ENCODE results near the gene CAP2. TPM values are rescaled to one million over a fixed set of nuclear protein-coding genes. Genes with fewer than 3 reads are reported as not detected.

The CAP2 gene
- polyA plus RNA-seq, 6 donors from 2014 or later, result not detected

- ATAC-seq (ENCODE audit: low read depth in 2 of 2), result no peak
- no peak for DNase-seq
- Mint-ChIP-seq H3K27ac (no peak overlapping the region), H3K9me3 (no peaks in the 10 kb centered on the region), H3K36me3 (no peaks in the 10 kb centered on the region), H3K27me3 (peaks cover 4 to 6% (median 6%) of the 10 kb centered on the region in 3 donors), H3K4me1 (no peaks in the 10 kb centered on the region), H3K4me3 (no peak overlapping the region)
These were observed 82.3 kb downstream of the CAP2 start for GRCh38 chr6:17475606-17476244.

DNA sequence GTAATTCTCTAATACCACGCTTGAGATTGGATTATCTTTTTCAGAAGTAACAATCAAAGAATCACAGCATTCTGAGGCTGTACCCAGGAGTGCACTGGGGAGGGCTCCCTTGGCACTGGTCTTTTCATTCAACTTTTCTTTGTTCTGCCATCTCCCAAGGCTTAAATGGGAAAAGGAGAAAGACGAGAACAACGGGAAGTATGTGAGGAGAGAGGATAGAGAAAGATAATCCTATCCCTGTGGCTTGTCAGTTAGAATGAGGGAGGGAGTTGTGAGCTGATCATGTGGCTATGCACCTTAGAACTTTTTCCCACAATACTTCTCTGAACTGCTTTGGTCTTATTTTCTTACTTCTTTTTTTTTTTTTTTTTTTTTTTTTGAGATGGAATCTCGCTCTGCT is 83.1 kb downstream of the CAP2 start:
- no peak for ATAC-seq (ENCODE audit: low read depth in 2 of 2)
- no peak overlapping the region for H3K27ac Mint-ChIP-seq
- no peaks in the 10 kb centered on the region for H3K36me3 Mint-ChIP-seq
- H3K4me1 Mint-ChIP-seq, result no peaks in the 10 kb centered on the region
- H3K27me3 Mint-ChIP-seq, result peaks cover 4 to 6% (median 6%) of the 10 kb centered on the region in 3 donors
- H3K9me3 Mint-ChIP-seq, result no peaks in the 10 kb centered on the region
- no peak overlapping the region for H3K4me3 Mint-ChIP-seq
- DNase-seq, result no peak

- H3K36me3 Mint-ChIP-seq, result no peaks in the 10 kb centered on the region
- DNase-seq (no peak), ATAC-seq (ENCODE audit: low read depth in 2 of 2) (no peak)
- H3K9me3 Mint-ChIP-seq, result no peaks in the 10 kb centered on the region
- peaks cover 4 to 6% (median 4%) of the 10 kb centered on the region in 3 donors for H3K27me3 Mint-ChIP-seq
- no peaks in the 10 kb centered on the region for H3K4me1 Mint-ChIP-seq
- H3K27ac Mint-ChIP-seq, result no peak overlapping the region
- no peak overlapping the region for H3K4me3 Mint-ChIP-seq
These were observed 84.0 kb downstream of the CAP2 start for GRCh38 chr6:17477356-17477755.

- Mint-ChIP-seq H3K27ac (no peak overlapping the region), H3K4me1 (no peaks in the 10 kb centered on the region), H3K4me3 (no peak overlapping the region), H3K9me3 (no peaks in the 10 kb centered on the region), H3K27me3 (peaks cover 6 to 11% (median 8%) of the 10 kb centered on the region in 3 donors), H3K36me3 (no peaks in the 10 kb centered on the region)
- ATAC-seq (ENCODE audit: low read depth in 2 of 2), result no peak
- no peak for DNase-seq
These were observed 85.0 kb downstream of the CAP2 start for GRCh38 chr6:17478223-17478907.

- no peak overlapping the region for H3K27ac Mint-ChIP-seq
- no peaks in the 10 kb centered on the region for H3K9me3 Mint-ChIP-seq
- DNase-seq (no peak), ATAC-seq (ENCODE audit: low read depth in 2 of 2) (no peak)
- H3K4me3 Mint-ChIP-seq, result no peak overlapping the region
- H3K36me3 Mint-ChIP-seq, result no peaks in the 10 kb centered on the region
- no peaks in the 10 kb centered on the region for H3K4me1 Mint-ChIP-seq
- peaks cover 6 to 11% (median 8%) of the 10 kb centered on the region in 3 donors for H3K27me3 Mint-ChIP-seq
These were observed 85.6 kb downstream of the CAP2 start for GRCh38 chr6:17478946-17479345.

DNA sequence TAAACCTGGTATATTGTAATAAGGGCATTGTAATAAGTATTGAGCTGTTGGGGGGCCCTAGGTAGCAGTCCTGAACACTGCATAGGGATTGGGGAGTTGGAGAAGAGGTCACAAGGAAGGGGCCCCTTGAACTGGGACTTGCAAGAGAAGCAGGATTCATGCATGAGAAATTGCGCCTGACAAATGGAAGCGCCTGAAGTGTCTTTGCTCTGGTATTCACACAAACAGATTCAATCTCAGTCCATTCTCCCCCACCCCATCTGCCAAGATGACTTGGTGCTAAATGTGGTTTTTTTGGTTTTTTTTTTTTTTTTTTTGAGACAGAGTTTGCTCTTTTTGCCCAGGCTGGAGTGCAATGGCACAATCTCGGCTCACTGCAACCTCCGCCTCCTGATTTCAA is 87.1 kb downstream of the CAP2 start:
- Mint-ChIP-seq H3K27ac (no peak overlapping the region), H3K27me3 (peaks cover 6 to 11% (median 8%) of the 10 kb centered on the region in 3 donors), H3K36me3 (no peaks in the 10 kb centered on the region), H3K9me3 (no peaks in the 10 kb centered on the region), H3K4me3 (no peak overlapping the region), H3K4me1 (no peaks in the 10 kb centered on the region)
- DNase-seq (no peak), ATAC-seq (ENCODE audit: low read depth in 2 of 2) (no peak)

- Mint-ChIP-seq H3K36me3 (no peaks in the 10 kb centered on the region), H3K27ac (peak overlapping the region in 1 of 6 donors; percentile 63), H3K27me3 (peaks cover 0 to 8% (median 7%) of the 10 kb centered on the region in 3 donors), H3K4me3 (no peak overlapping the region), H3K9me3 (no peaks in the 10 kb centered on the region), H3K4me1 (no peaks in the 10 kb centered on the region)
- ATAC-seq (ENCODE audit: low read depth in 2 of 2) (no peak), DNase-seq (no peak)
These were observed 89.3 kb downstream of the CAP2 start for GRCh38 chr6:17482711-17483110.

GRCh38 chr6:17483391-17484016 is 90.1 kb downstream of the CAP2 start:
- DNase-seq (no peak), ATAC-seq (ENCODE audit: low read depth in 2 of 2) (no peak)
- no peaks in the 10 kb centered on the region for H3K36me3 Mint-ChIP-seq
- H3K27ac Mint-ChIP-seq, result no peak overlapping the region
- H3K4me1 Mint-ChIP-seq, result no peaks in the 10 kb centered on the region
- H3K9me3 Mint-ChIP-seq, result peaks cover 0 to 2% (median 0%) of the 10 kb centered on the region in 7 donors
- H3K27me3 Mint-ChIP-seq, result peaks cover 0 to 8% (median 7%) of the 10 kb centered on the region in 3 donors
- H3K4me3 Mint-ChIP-seq, result no peak overlapping the region

GRCh38 chr6:17484201-17484849 is 90.9 kb downstream of the CAP2 start:
- Mint-ChIP-seq H3K9me3 (peaks cover 0 to 2% (median 0%) of the 10 kb centered on the region in 7 donors), H3K4me3 (no peak overlapping the region), H3K27ac (no peak overlapping the region), H3K4me1 (no peaks in the 10 kb centered on the region), H3K36me3 (no peaks in the 10 kb centered on the region), H3K27me3 (peaks cover 0 to 8% (median 7%) of the 10 kb centered on the region in 3 donors)
- ATAC-seq (ENCODE audit: low read depth in 2 of 2) (no peak), DNase-seq (no peak)

DNA sequence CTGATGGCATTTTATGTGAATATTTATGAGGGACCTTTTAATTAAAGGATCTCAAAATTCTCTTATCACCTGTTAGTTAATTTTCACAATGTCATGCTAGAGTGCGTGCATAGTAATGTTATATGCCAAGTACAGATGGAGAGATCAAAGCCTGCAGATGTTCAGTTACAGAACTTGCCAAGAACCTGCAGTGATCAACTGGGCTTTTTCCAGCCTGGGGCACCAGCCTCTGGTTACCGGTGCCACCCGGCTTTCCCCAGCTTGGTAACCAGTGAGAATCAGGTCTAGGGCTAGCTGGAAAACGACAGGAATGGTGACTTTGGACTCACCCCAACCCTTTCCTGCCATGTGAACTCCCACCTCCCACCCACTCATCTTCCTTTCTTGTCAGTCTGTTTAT is 91.8 kb downstream of the CAP2 start:
- ATAC-seq (ENCODE audit: low read depth in 2 of 2) (no peak), DNase-seq (no peak)
- no peak overlapping the region for H3K27ac Mint-ChIP-seq
- H3K36me3 Mint-ChIP-seq, result no peaks in the 10 kb centered on the region
- H3K4me1 Mint-ChIP-seq, result no peaks in the 10 kb centered on the region
- peaks cover 0 to 8% (median 7%) of the 10 kb centered on the region in 3 donors for H3K27me3 Mint-ChIP-seq
- no peak overlapping the region for H3K4me3 Mint-ChIP-seq
- H3K9me3 Mint-ChIP-seq, result peaks cover 0 to 2% (median 0%) of the 10 kb centered on the region in 7 donors

DNA sequence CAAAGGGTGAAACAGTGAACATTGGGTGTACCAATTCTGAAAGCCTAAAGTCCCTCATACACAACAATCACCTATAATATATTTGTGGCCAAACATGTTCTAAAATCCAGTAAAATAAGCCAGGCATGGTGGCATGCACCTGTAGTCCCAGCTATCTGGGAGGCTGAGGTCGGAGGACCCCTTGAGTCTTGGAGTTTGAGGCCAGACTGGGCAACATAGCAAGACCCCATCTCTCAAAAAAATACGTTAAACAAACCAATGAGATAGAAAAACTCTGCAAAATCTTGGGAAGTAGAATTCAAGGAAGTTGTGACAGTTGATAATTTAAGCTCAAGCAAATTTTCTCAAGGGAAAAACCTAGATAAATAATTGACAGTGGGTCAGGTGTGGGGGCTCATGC is 92.6 kb downstream of the CAP2 start:
- Mint-ChIP-seq H3K27ac (peak overlapping the region in 1 of 6 donors; percentile 16), H3K4me3 (no peak overlapping the region), H3K36me3 (no peaks in the 10 kb centered on the region), H3K4me1 (peaks cover 0 to under 1% (median 0%) of the 10 kb centered on the region in 3 donors), H3K9me3 (peaks cover 0 to 2% (median 0%) of the 10 kb centered on the region in 7 donors), H3K27me3 (peaks cover 0 to 8% (median 7%) of the 10 kb centered on the region in 3 donors)
- ATAC-seq (ENCODE audit: low read depth in 2 of 2), result no peak
- DNase-seq, result no peak

GRCh38 chr6:17486680-17487079 is 93.3 kb downstream of the CAP2 start:
- Mint-ChIP-seq H3K27ac (no peak overlapping the region), H3K36me3 (no peaks in the 10 kb centered on the region), H3K4me1 (peaks cover 0 to 2% (median 0%) of the 10 kb centered on the region in 3 donors), H3K27me3 (peaks cover 0 to 8% (median 7%) of the 10 kb centered on the region in 3 donors), H3K9me3 (peaks cover 0 to 2% (median 0%) of the 10 kb centered on the region in 7 donors), H3K4me3 (no peak overlapping the region)
- no peak for DNase-seq
- no peak for ATAC-seq (ENCODE audit: low read depth in 2 of 2)

DNA sequence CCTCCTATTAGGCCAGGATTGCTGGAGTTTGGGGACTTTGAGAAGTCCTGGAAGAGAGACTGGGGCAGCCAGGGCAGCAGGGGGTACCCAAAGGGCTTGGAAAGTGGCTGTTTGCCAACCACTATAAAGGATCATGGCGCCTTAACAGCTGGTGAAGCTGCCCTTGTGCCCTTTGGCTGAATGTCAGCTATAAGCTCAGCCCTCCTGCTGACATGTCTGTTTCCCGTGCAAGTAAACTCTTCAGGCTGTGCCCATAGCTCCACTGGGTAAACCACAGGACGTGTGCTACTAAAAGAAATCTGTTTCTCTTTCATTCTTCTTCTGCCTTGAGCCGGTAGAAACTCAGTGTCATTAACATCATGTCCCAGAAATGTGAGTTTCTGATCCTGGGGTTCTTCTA is 97.3 kb downstream of the CAP2 start:
- Mint-ChIP-seq H3K36me3 (no peaks in the 10 kb centered on the region), H3K27ac (no peak overlapping the region), H3K9me3 (peaks cover 0 to 2% (median 0%) of the 10 kb centered on the region in 7 donors), H3K27me3 (peaks cover 0 to 24% (median 3%) of the 10 kb centered on the region in 3 donors), H3K4me3 (no peak overlapping the region), H3K4me1 (peaks cover 0 to 2% (median 0%) of the 10 kb centered on the region in 3 donors)
- ATAC-seq (ENCODE audit: low read depth in 2 of 2), result no peak
- no peak for DNase-seq
